ENCODE measurements around the gene CCDC92B. TPM values are rescaled to one million over a fixed set of nuclear protein-coding genes. Genes with fewer than 3 reads are reported as not detected.

Gene CCDC92B
- total and polyA plus RNA-seq, 2 experiments from 2014 or later: 0.10 TPM; not detected in 1

DNA sequence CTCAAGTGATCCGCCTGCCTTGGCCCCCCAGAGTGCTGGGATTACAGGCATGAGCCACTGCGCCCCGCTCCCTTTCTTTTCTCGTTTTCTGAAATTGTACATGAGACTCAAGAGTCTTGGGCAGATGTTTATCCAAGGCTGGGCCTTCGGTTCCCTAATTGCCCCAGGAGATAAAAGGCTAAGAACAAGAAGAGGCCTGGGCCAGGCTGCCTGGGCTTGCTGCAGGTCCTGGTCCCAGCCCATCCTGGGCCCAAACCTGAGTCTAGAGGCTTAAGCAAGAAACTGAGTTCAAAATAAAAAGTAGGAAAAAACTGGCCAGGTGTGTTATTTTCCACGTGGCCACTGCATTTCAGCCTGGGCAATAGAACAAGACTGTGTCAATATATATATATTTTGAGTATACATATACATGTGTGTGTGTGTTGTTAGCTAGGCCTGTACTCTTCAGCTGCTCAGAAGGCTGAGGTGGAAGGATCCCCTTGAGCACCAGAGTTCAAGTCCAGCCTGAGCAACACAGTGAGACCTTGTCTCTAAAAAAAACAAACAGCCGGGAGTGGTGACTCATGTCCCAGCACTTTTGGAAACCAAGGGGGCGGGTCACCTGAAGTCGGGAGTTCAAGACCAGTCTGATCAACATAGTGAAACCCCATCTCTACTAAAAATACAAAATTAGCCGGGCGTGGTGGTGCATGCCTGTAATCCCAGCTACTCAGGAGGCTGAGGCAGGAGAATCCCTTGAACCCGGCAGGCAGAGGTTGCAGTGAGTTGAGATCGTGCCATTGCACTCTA, 31.1 kb downstream of the CCDC92B start:
- H3K4me1 ChIP-seq (ENCODE audit: insufficient read depth): no peaks in the 10 kb centered on the region
- no peak overlapping the region for H3K4me2 ChIP-seq

DNA sequence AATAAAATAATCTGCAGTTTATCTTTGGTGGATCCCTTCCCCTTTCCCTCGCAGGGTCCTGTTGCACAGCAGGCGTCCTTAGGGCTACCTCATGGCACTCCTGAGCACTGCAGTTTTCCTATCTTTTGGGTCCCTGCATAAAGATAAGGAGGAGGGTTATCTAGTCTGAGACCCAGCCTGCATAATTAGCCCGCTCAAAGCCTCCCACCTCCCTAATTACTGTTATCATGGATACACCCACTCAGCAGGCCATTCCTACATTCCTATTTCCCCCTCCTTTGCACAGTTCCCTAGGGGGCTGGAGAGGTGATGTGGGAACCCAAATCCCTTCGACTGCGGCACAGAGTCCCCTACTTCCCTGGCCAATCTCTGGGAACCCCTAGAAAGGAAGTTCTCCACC, 32.8 kb downstream of the CCDC92B start:
- H3K27me3 ChIP-seq: peaks cover under 1% of the 10 kb centered on the region
- H2AFZ ChIP-seq: no peak overlapping the region
- no peaks in the 10 kb centered on the region for H3K36me3 ChIP-seq (replicated peaks; ENCODE audit: insufficient read depth, low read depth)
- 51% methylated on average over 5 of the region's 5 CpGs for WGBS (ENCODE audit: low lambda C conversion rate, missing lambda C conversion rate)
- H4K20me1 ChIP-seq (ENCODE audit: insufficient read depth, poor library complexity, severe bottlenecking): no peaks in the 10 kb centered on the region
- H3K4me2 ChIP-seq: no peak overlapping the region
- H3K27ac ChIP-seq: no peak overlapping the region
- DNase-seq (ENCODE audit: low spot score): no peak
- TF ChIP-seq EZH2 (IDR thresholded peaks at IDR 0.05; ENCODE audit: borderline replicate concordance): no peak
- TF ChIP-seq, protein P1, sequence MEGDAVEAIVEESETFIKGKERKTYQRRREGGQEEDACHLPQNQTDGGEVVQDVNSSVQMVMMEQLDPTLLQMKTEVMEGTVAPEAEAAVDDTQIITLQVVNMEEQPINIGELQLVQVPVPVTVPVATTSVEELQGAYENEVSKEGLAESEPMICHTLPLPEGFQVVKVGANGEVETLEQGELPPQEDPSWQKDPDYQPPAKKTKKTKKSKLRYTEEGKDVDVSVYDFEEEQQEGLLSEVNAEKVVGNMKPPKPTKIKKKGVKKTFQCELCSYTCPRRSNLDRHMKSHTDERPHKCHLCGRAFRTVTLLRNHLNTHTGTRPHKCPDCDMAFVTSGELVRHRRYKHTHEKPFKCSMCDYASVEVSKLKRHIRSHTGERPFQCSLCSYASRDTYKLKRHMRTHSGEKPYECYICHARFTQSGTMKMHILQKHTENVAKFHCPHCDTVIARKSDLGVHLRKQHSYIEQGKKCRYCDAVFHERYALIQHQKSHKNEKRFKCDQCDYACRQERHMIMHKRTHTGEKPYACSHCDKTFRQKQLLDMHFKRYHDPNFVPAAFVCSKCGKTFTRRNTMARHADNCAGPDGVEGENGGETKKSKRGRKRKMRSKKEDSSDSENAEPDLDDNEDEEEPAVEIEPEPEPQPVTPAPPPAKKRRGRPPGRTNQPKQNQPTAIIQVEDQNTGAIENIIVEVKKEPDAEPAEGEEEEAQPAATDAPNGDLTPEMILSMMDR (IDR thresholded peaks at IDR 0.05; ENCODE audit: poor library complexity): no peak
- no peak for TF ChIP-seq EZH2phosphoT487 (IDR thresholded peaks at IDR 0.05; ENCODE audit: low read depth, severe bottlenecking, unreplicated experiment)
- H3K79me2 ChIP-seq: no peaks in the 10 kb centered on the region
- no peak overlapping the region for H3K4me3 ChIP-seq
- H3K4me1 ChIP-seq (ENCODE audit: insufficient read depth): peaks cover 6% of the 10 kb centered on the region
- H3K9me3 ChIP-seq (ENCODE audit: low read depth): no peaks in the 10 kb centered on the region
- no peaks in the 10 kb centered on the region for H3K9me2 ChIP-seq (replicated peaks; ENCODE audit: insufficient read depth)

More for the DNA sequence above, 31.1 kb downstream of the CCDC92B start:
- Histone ChIP-seq H3K9me3 (ENCODE audit: low read depth) (no peaks in the 10 kb centered on the region), H3K9me2 (replicated peaks; ENCODE audit: insufficient read depth) (no peaks in the 10 kb centered on the region), H3K27me3 (peaks cover 7% of the 10 kb centered on the region), H3K79me2 (no peaks in the 10 kb centered on the region), H3K36me3 (replicated peaks; ENCODE audit: insufficient read depth, low read depth) (no peaks in the 10 kb centered on the region), H2AFZ (no peak overlapping the region), H3K4me3 (no peak overlapping the region), H4K20me1 (ENCODE audit: insufficient read depth, poor library complexity, severe bottlenecking) (no peaks in the 10 kb centered on the region), H3K27ac (no peak overlapping the region)
- WGBS (ENCODE audit: low lambda C conversion rate, missing lambda C conversion rate): 75% methylated on average over 13 of the region's 13 CpGs
- TF ChIP-seq, protein P1 (IDR thresholded peaks at IDR 0.05; ENCODE audit: poor library complexity): no peak
- no peak for TF ChIP-seq EZH2 (IDR thresholded peaks at IDR 0.05; ENCODE audit: borderline replicate concordance)
- no peak for DNase-seq (ENCODE audit: low spot score)

DNA sequence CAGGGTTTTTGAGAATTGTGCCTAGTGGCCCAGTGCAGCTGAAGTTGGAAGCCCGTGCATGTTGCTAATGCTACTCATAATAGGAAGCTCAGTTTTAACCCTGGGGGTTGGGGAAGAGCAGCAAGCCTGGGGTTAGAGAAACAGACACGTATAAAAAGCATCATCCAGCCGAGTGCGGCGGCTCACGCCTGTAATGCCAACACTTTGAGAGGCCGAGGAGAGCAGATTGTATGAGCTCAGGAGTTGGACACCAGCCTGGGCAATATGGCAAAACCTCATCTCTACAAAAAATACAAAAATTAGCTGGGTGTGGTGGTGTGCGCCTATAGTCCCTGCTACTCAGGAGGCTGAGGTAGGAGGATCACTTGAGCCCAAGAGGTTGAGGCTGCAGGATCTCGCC, 35.6 kb downstream of the CCDC92B start:
- H4K20me1 ChIP-seq (ENCODE audit: insufficient read depth, poor library complexity, severe bottlenecking): peaks cover 16% of the 10 kb centered on the region
- no peak for DNase-seq (ENCODE audit: low spot score)
- no peaks in the 10 kb centered on the region for H3K9me2 ChIP-seq (replicated peaks; ENCODE audit: insufficient read depth)
- peaks cover 27% of the 10 kb centered on the region for H3K4me1 ChIP-seq (ENCODE audit: insufficient read depth)
- no peaks in the 10 kb centered on the region for H3K36me3 ChIP-seq (replicated peaks; ENCODE audit: insufficient read depth, low read depth)
- no peaks in the 10 kb centered on the region for H3K9me3 ChIP-seq (ENCODE audit: low read depth)
- no peak overlapping the region for H2AFZ ChIP-seq
- no peak overlapping the region for H3K27ac ChIP-seq
- 92% methylated on average over 9 of the region's 9 CpGs for WGBS (ENCODE audit: low lambda C conversion rate, missing lambda C conversion rate)
- H3K4me3 ChIP-seq: no peak overlapping the region
- H3K27me3 ChIP-seq: no peaks in the 10 kb centered on the region
- TF ChIP-seq, protein P1 (IDR thresholded peaks at IDR 0.05; ENCODE audit: poor library complexity): no peak
- TF ChIP-seq EZH2 (IDR thresholded peaks at IDR 0.05; ENCODE audit: borderline replicate concordance) (no peak), EZH2phosphoT487 (IDR thresholded peaks at IDR 0.05; ENCODE audit: low read depth, severe bottlenecking, unreplicated experiment) (no peak)
- H3K4me2 ChIP-seq: no peak overlapping the region
- peaks cover 24% of the 10 kb centered on the region for H3K79me2 ChIP-seq
